DOHH2 (cell line): Measurements from ENCODE around the gene BEX2.
A peak's percentile ranks its signal among the peaks of the same experiment; 100 is the strongest.

Experiments
- H3F3A ChIP-seq: fragments of 200-600 bp; sonication (generic), shearing (Covaris generic); 2 replicates; pipeline ENCODE4 v1.6.0; 2016; ENCODE audit warnings: antibody characterized with exemption, mild to moderate bottlenecking; ENCODE audit not compliant: control insufficient read depth, insufficient read depth
- H3K27ac ChIP-seq: fragments of 200-600 bp; sonication (generic); 2 replicates; pipeline ENCODE4 v1.5.1; 2014; ENCODE audit warnings: low read depth, mild to moderate bottlenecking, low read length, moderate library complexity
- H3K27me3 ChIP-seq: fragments of 200-600 bp; sonication (generic); 2 replicates; pipeline ENCODE4 v1.6.1; 2014; ENCODE audit warnings: mild to moderate bottlenecking, low read length, mixed read lengths; ENCODE audit not compliant: control insufficient read depth
- H3K36me3 ChIP-seq: fragments of 200-600 bp; sonication (generic); 2 replicates; pipeline ENCODE4 v1.6.1; 2014; ENCODE audit warnings: mild to moderate bottlenecking, low read length, moderate library complexity, mixed read lengths; ENCODE audit not compliant: control insufficient read depth
- H3K4me1 ChIP-seq: fragments of 200-600 bp; sonication (generic); 2 replicates; pipeline ENCODE4 v1.6.1; 2014; ENCODE audit warnings: mild to moderate bottlenecking, low read length, mixed read lengths; ENCODE audit not compliant: control insufficient read depth
- H3K4me2 ChIP-seq: fragments of 200-600 bp; sonication (generic); 2 replicates; pipeline ENCODE4 v1.6.0; 2014; ENCODE audit warnings: mild to moderate bottlenecking, low read length, moderate library complexity
- H3K4me3 ChIP-seq: fragments of 200-600 bp; sonication (generic); 2 replicates; pipeline ENCODE4 v1.5.1; 2014; ENCODE audit warnings: mild to moderate bottlenecking, low read length, mixed read lengths
- H3K79me2 ChIP-seq: fragments of 200-600 bp; sonication (generic); 2 replicates; pipeline ENCODE4 v1.6.1; 2014; ENCODE audit warnings: mild to moderate bottlenecking, low read length, mixed read lengths; ENCODE audit not compliant: control insufficient read depth
- H3K9me2 ChIP-seq: fragments of 200-600 bp; sonication (generic); replicated peaks from 2 replicates; pipeline ENCODE4 v1.6.1; 2014; ENCODE audit warnings: mild to moderate bottlenecking, low read length, mixed read lengths; ENCODE audit not compliant: control insufficient read depth
- H3K9me3 ChIP-seq: fragments of 200-600 bp; sonication (generic); 2 replicates; pipeline ENCODE4 v1.6.1; 2014; ENCODE audit warnings: antibody characterized with exemption, low read length, mixed read lengths; ENCODE audit not compliant: control insufficient read depth, insufficient read depth
- H4K20me1 ChIP-seq: fragments of 200-600 bp; sonication (generic); 2 replicates; pipeline ENCODE4 v1.6.0; 2014; ENCODE audit warnings: low read depth, mild to moderate bottlenecking, antibody characterized with exemption, low read length, moderate library complexity; ENCODE audit not compliant: control insufficient read depth, insufficient read depth
- EZH2phosphoT487 ChIP-seq: fragments of 200-600 bp; sonication (generic); IDR thresholded peaks from 2 replicates; pipeline ENCODE4 v1.6.1; 2017; ENCODE audit warnings: borderline replicate concordance, mild to moderate bottlenecking, antibody characterized with exemption, low read length, moderate library complexity, mixed read lengths
- TF ChIP-seq, protein P1 (sequence below): fragments of 200-600 bp; sonication (generic); IDR thresholded peaks from one replicate; pipeline ENCODE4 v1.5.1; 2014; ENCODE audit warnings: antibody characterized with exemption, mild to moderate bottlenecking, low read depth, low read length; ENCODE audit not compliant: poor library complexity, severe bottlenecking

BEX2 gene

DNA sequence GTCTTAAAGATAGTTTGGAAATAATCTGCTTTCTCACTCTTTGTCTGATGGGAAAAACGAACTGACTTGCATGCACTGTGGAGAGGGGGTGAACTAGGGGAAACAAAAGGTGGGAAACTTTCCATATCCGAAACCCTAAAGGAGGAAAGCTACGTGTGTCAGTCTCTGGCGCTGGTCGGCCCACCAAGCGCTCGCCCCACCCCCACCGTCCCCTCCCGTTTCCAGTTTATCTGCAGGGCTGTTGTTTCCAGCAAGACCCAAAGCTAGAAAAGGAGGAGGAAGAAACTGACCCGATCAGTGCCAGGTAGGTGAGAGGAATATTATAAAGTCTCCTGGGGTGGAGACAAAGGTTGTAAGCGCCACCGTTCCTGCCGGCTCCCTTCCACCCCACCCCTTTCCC, 46.1 kb upstream of the BEX2 start:
- TF ChIP-seq, protein P1, sequence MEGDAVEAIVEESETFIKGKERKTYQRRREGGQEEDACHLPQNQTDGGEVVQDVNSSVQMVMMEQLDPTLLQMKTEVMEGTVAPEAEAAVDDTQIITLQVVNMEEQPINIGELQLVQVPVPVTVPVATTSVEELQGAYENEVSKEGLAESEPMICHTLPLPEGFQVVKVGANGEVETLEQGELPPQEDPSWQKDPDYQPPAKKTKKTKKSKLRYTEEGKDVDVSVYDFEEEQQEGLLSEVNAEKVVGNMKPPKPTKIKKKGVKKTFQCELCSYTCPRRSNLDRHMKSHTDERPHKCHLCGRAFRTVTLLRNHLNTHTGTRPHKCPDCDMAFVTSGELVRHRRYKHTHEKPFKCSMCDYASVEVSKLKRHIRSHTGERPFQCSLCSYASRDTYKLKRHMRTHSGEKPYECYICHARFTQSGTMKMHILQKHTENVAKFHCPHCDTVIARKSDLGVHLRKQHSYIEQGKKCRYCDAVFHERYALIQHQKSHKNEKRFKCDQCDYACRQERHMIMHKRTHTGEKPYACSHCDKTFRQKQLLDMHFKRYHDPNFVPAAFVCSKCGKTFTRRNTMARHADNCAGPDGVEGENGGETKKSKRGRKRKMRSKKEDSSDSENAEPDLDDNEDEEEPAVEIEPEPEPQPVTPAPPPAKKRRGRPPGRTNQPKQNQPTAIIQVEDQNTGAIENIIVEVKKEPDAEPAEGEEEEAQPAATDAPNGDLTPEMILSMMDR: no peak
- Histone ChIP-seq H3K36me3 (no peaks in the 10 kb centered on the region), H3K9me2 (no peaks in the 10 kb centered on the region), H3K4me3 (no peak overlapping the region), H3K4me1 (no peaks in the 10 kb centered on the region), H3F3A (no peaks in the 10 kb centered on the region), H3K9me3 (no peaks in the 10 kb centered on the region), H3K79me2 (no peaks in the 10 kb centered on the region), H4K20me1 (no peaks in the 10 kb centered on the region), H3K27ac (no peak overlapping the region), H3K27me3 (peaks cover 12% of the 10 kb centered on the region), H3K4me2 (peak overlapping the region; percentile 6; the same call in 1 of the 2 replicates)

GRCh38 chrX:103356130-103356798, 45.5 kb upstream of the BEX2 start, which contains the start of gene TCEAL9:
Gene TCEAL9, plus strand, starts transcription at chrX:103356506. Its CDS starts 1,179 bp downstream, at chrX:103357685.
- no peak for TF ChIP-seq EZH2phosphoT487
- TF ChIP-seq, protein P1: no peak
- no peaks in the 10 kb centered on the region for H3K9me2 ChIP-seq
- peak within 1 kb of the TSS; percentile 6; the same call in 1 of the 2 replicates for H3K4me2 ChIP-seq
- peaks cover 12% of the 10 kb centered on the region for H3K27me3 ChIP-seq
- H3K27ac ChIP-seq: no peak within 1 kb of the TSS
- no peaks in the 10 kb centered on the region for H3K36me3 ChIP-seq
- H3K79me2 ChIP-seq: no peaks in the 10 kb centered on the region
- no peaks in the 10 kb centered on the region for H3K4me1 ChIP-seq
- H4K20me1 ChIP-seq: no peaks in the 10 kb centered on the region
- no peaks in the 10 kb centered on the region for H3F3A ChIP-seq
- H3K4me3 ChIP-seq: no peak within 1 kb of the TSS
- no peaks in the 10 kb centered on the region for H3K9me3 ChIP-seq

- H3K4me3 ChIP-seq: no peak overlapping the region
- H3K36me3 ChIP-seq: no peaks in the 10 kb centered on the region
- no peaks in the 10 kb centered on the region for H4K20me1 ChIP-seq
- H3K4me1 ChIP-seq: no peaks in the 10 kb centered on the region
- no peak for TF ChIP-seq EZH2phosphoT487
- TF ChIP-seq, protein P1: no peak
- H3F3A ChIP-seq: no peaks in the 10 kb centered on the region
- H3K27me3 ChIP-seq: no peaks in the 10 kb centered on the region
- H3K79me2 ChIP-seq: no peaks in the 10 kb centered on the region
- no peaks in the 10 kb centered on the region for H3K9me3 ChIP-seq
- no peaks in the 10 kb centered on the region for H3K9me2 ChIP-seq
- H3K4me2 ChIP-seq: no peak overlapping the region
- H3K27ac ChIP-seq: no peak overlapping the region
Observed at GRCh38 chrX:103347682-103348397, 37.0 kb upstream of the BEX2 start.
